Naive thymus-derived CD4-positive, alpha-beta T cell (primary cell): ENCODE results near the gene BRINP3. TPM values are rescaled to one million over a fixed set of nuclear protein-coding genes. Genes with fewer than 3 reads are reported as not detected.

ENCODE experiments used
- ATAC-seq: fragments of 150-1000 bp; cut with Tn5 transposase; 2 replicates; pipeline ENCODE4 v1.10.0; 2021; ENCODE audit warnings: mild to moderate bottlenecking, moderate library complexity
- CTCF ChIA-PET: fragments of 350-600 bp; sonication (Branson Sonifier 250); formaldehyde crosslinking; loops from one replicate; lab custom pipeline; 2021; ENCODE audit warnings: antibody characterized with exemption; lab: Charles Lee
- POLR2A ChIA-PET: fragments of 350-600 bp; sonication (Branson Sonifier 250); formaldehyde crosslinking; loops from one replicate; lab custom pipeline; 2021; ENCODE audit warnings: antibody characterized with exemption, inconsistent platforms; lab: Charles Lee
- DNase-seq, 9 donors: peaks; one replicate each; pipeline versions ENCODE4 v3.0.0 to v3.0.0-alpha.2; 2020 to 2022; ENCODE audit warnings: mixed read lengths in 1 of 9
- H3K27ac ChIP-seq: one replicate; pipeline ENCODE4 v1.7.0; 2013; ENCODE audit warnings: mild to moderate bottlenecking, low read depth, low read length, moderate library complexity
- H3K27me3 ChIP-seq, 2 donors: one replicate each; pipeline ENCODE4 v1.7.0; 2013; ENCODE audit warnings: low read length in 2 of 2, mild to moderate bottlenecking in 2 of 2, moderate library complexity in 2 of 2; ENCODE audit not compliant: control insufficient read depth in 2 of 2, insufficient read depth in 2 of 2
- H3K36me3 ChIP-seq, 3 experiments: 1 replicate in 2 of 3; 2 replicates in 1 of 3; pipeline ENCODE4 v1.7.0; 2013; ENCODE audit warnings: low read length in 3 of 3, mild to moderate bottlenecking in 3 of 3, moderate library complexity in 1 of 3; ENCODE audit not compliant: insufficient read depth in 3 of 3, control insufficient read depth in 2 of 3
- H3K4me1 ChIP-seq, 2 donors: one replicate each; pipeline ENCODE4 v1.7.0; 2013; ENCODE audit warnings: low read length in 2 of 2, mild to moderate bottlenecking in 2 of 2, moderate library complexity in 1 of 2; ENCODE audit not compliant: control insufficient read depth in 2 of 2, insufficient read depth in 2 of 2
- H3K4me3 ChIP-seq: 2 replicates; pipeline ENCODE4 v1.7.0; 2013; ENCODE audit warnings: mild to moderate bottlenecking, low read length
- H3K9me3 ChIP-seq, 3 experiments: 1 replicate in 2 of 3; 2 replicates in 1 of 3; pipeline ENCODE4 v1.7.0; 2013; ENCODE audit warnings: low read length in 3 of 3; ENCODE audit not compliant: control insufficient read depth in 2 of 3
- H3K27ac Mint-ChIP-seq, 9 donors: one replicate each; pipeline ENCODE4 v1.8.0; 2020 to 2022; ENCODE audit warnings: mixed read lengths in 9 of 9, mild to moderate bottlenecking in 8 of 9, moderate library complexity in 5 of 9, inconsistent platforms in 2 of 9
- H3K27me3 Mint-ChIP-seq, 5 donors: one replicate each; pipeline ENCODE4 v1.8.0; 2021 to 2022; ENCODE audit warnings: mixed read lengths in 5 of 5, mild to moderate bottlenecking in 1 of 5
- H3K36me3 Mint-ChIP-seq, 5 donors: one replicate each; pipeline ENCODE4 v1.8.0; 2020 to 2022; ENCODE audit warnings: mixed read lengths in 5 of 5, mild to moderate bottlenecking in 3 of 5, inconsistent platforms in 1 of 5
- H3K4me1 Mint-ChIP-seq, 7 donors: one replicate each; pipeline ENCODE4 v1.8.0; 2020 to 2022; ENCODE audit warnings: mixed read lengths in 7 of 7, mild to moderate bottlenecking in 3 of 7, inconsistent platforms in 1 of 7
- H3K4me3 Mint-ChIP-seq, 10 donors: one replicate each; pipeline ENCODE4 v1.8.0; 2020 to 2022; ENCODE audit warnings: mild to moderate bottlenecking in 10 of 10, mixed read lengths in 10 of 10, moderate library complexity in 6 of 10, inconsistent platforms in 2 of 10
- H3K9me3 Mint-ChIP-seq, 11 donors: one replicate each; pipeline ENCODE4 v1.8.0; 2020 to 2022; ENCODE audit warnings: mixed read lengths in 11 of 11, mild to moderate bottlenecking in 4 of 11, inconsistent platforms in 1 of 11, moderate library complexity in 1 of 11
- intact Hi-C, 2 donors: fragments of 100-400 bp; cut with micrococcal nuclease; formaldehyde crosslinking; loops; one replicate each; pipeline ENCODE4 v1.15.1; 2023
- polyA plus RNA-seq, 2 donors: library from polyadenylated mRNA; unstranded; fragments of 300-500 nt; fragmentation: Illumina TruSeq; gene quantifications; one replicate each; pipeline ENCODE4 v1.2.3, GENCODE V29; 2021
- total RNA-seq, 6 experiments: library from RNA in 5 of 6; stranded (reverse) in 5 of 6; gene quantifications; 1 replicate in 5 of 6; 2 replicates in 1 of 6; pipeline ENCODE4 v1.2.3 and lab custom pipeline; 2021 to 2026

Gene BRINP3
- total and polyA plus RNA-seq, 7 experiments from 2014 or later = not detected

DNA sequence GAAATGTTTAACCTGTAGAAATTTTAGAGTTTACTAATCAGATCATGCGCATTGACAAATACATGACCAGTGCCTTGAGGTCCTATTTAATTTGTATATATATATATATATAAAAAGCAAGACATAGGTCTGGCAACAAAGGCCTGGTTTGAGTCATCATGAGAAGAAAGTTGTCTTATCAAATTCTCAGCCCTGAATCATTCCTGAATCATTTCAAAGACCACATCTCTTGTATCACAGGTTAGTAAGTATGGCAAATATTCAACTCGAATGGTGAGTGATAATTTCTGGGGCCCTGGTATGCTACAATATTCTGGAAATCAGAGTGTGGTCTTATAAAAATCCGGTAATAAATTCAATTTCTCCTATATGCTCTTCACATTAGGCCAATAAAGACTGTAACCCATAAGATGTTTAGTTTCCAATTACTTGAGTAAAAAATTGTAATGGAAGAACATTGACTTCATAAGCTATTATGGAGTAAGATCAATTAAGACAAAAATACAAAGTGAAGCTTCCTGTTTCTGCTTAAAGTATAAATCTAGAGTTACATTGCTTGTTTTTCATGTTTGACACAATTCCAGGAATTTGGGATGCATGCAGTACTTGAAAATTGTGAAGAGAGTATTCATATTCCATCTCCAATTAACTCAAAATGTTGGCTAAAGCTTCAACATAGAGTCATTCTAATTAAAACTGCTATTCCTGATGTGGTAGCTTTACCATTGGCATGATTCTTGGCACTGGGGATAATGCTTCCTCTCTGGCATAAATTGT lies 309.4 kb downstream of the BRINP3 start:
- Mint-ChIP-seq H3K27me3 (no peaks in the 10 kb centered on the region), H3K4me3 (no peak overlapping the region), H3K27ac (no peak overlapping the region), H3K4me1 (no peaks in the 10 kb centered on the region), H3K9me3 (peaks cover 0 to 8% (median 1%) of the 10 kb centered on the region in 11 donors), H3K36me3 (no peaks in the 10 kb centered on the region)
- DNase-seq (no peak), ATAC-seq (no peak)
- Histone ChIP-seq H3K4me3 (no peak overlapping the region), H3K4me1 (no peaks in the 10 kb centered on the region), H3K27me3 (no peaks in the 10 kb centered on the region), H3K27ac (no peak overlapping the region), H3K36me3 (no peaks in the 10 kb centered on the region), H3K9me3 (no peaks in the 10 kb centered on the region)
- intact Hi-C loops = no loop called here
- ChIA-PET POLR2A (no interaction called here), CTCF (no interaction called here)

GRCh38 chr1:190159146-190159545 lies 318.5 kb downstream of the BRINP3 start:
- Histone ChIP-seq H3K4me3 (no peak overlapping the region), H3K9me3 (no peaks in the 10 kb centered on the region), H3K4me1 (no peaks in the 10 kb centered on the region), H3K36me3 (no peaks in the 10 kb centered on the region), H3K27ac (no peak overlapping the region), H3K27me3 (no peaks in the 10 kb centered on the region)
- Mint-ChIP-seq H3K9me3 (peaks cover 0 to 15% (median 4%) of the 10 kb centered on the region in 11 donors), H3K36me3 (no peaks in the 10 kb centered on the region), H3K27me3 (no peaks in the 10 kb centered on the region), H3K27ac (no peak overlapping the region), H3K4me3 (no peak overlapping the region), H3K4me1 (no peaks in the 10 kb centered on the region)
- no peak for ATAC-seq
- ChIA-PET CTCF (no interaction called here), POLR2A (no interaction called here)
- no peak for DNase-seq
- intact Hi-C loops = no loop called here

- Mint-ChIP-seq H3K36me3 (no peaks in the 10 kb centered on the region), H3K4me1 (no peaks in the 10 kb centered on the region), H3K4me3 (no peak overlapping the region), H3K27me3 (no peaks in the 10 kb centered on the region), H3K9me3 (peaks cover 1 to 15% (median 4%) of the 10 kb centered on the region in 11 donors), H3K27ac (no peak overlapping the region)
- ChIA-PET CTCF (no interaction called here), POLR2A (no interaction called here)
- H3K27me3 ChIP-seq = no peaks in the 10 kb centered on the region
- H3K36me3 ChIP-seq = no peaks in the 10 kb centered on the region
- DNase-seq (no peak), ATAC-seq (no peak)
- no peak overlapping the region for H3K27ac ChIP-seq
- H3K9me3 ChIP-seq = no peaks in the 10 kb centered on the region
- intact Hi-C loops = no loop called here
- H3K4me3 ChIP-seq = no peak overlapping the region
- H3K4me1 ChIP-seq = no peaks in the 10 kb centered on the region
Measured at GRCh38 chr1:190154744-190155143, 322.9 kb downstream of the BRINP3 start.

GRCh38 chr1:190147616-190148015 lies 330.0 kb downstream of the BRINP3 start:
- DNase-seq (no peak), ATAC-seq (no peak)
- H3K4me1 Mint-ChIP-seq = no peaks in the 10 kb centered on the region
- POLR2A ChIA-PET = no interaction called here
- no peaks in the 10 kb centered on the region for H3K36me3 Mint-ChIP-seq
- no peaks in the 10 kb centered on the region for H3K4me1 ChIP-seq
- no peak overlapping the region for H3K4me3 Mint-ChIP-seq
- H3K27me3 Mint-ChIP-seq = no peaks in the 10 kb centered on the region
- H3K36me3 ChIP-seq = no peaks in the 10 kb centered on the region
- CTCF ChIA-PET = no interaction called here
- H3K27me3 ChIP-seq = no peaks in the 10 kb centered on the region
- no peaks in the 10 kb centered on the region for H3K9me3 ChIP-seq
- intact Hi-C loops = no loop called here
- H3K27ac Mint-ChIP-seq = no peak overlapping the region
- no peak overlapping the region for H3K4me3 ChIP-seq
- H3K9me3 Mint-ChIP-seq = peaks cover 0 to 14% (median 3%) of the 10 kb centered on the region in 11 donors
- H3K27ac ChIP-seq = no peak overlapping the region

- no peak overlapping the region for H3K27ac Mint-ChIP-seq
- ChIA-PET POLR2A (no interaction called here), CTCF (no interaction called here)
- H3K9me3 ChIP-seq = no peaks in the 10 kb centered on the region
- no peaks in the 10 kb centered on the region for H3K27me3 ChIP-seq
- no peak for ATAC-seq
- H3K4me1 Mint-ChIP-seq = no peaks in the 10 kb centered on the region
- H3K9me3 Mint-ChIP-seq = peaks cover 0 to 16% (median 3%) of the 10 kb centered on the region in 11 donors
- H3K4me1 ChIP-seq = no peaks in the 10 kb centered on the region
- H3K4me3 ChIP-seq = no peak overlapping the region
- DNase-seq = no peak
- H3K27ac ChIP-seq = no peak overlapping the region
- intact Hi-C loops = no loop called here
- no peaks in the 10 kb centered on the region for H3K36me3 ChIP-seq
- H3K4me3 Mint-ChIP-seq = no peak overlapping the region
- H3K27me3 Mint-ChIP-seq = no peaks in the 10 kb centered on the region
- no peaks in the 10 kb centered on the region for H3K36me3 Mint-ChIP-seq
Measured at GRCh38 chr1:190144650-190145049, 333.0 kb downstream of the BRINP3 start.

GRCh38 chr1:190140644-190141043 lies 337.0 kb downstream of the BRINP3 start:
- intact Hi-C loops = no loop called here
- no peak overlapping the region for H3K27ac Mint-ChIP-seq
- no peak overlapping the region for H3K4me3 ChIP-seq
- no peaks in the 10 kb centered on the region for H3K27me3 ChIP-seq
- no peaks in the 10 kb centered on the region for H3K27me3 Mint-ChIP-seq
- CTCF ChIA-PET = no interaction called here
- DNase-seq (no peak), ATAC-seq (no peak)
- no peaks in the 10 kb centered on the region for H3K4me1 Mint-ChIP-seq
- no peaks in the 10 kb centered on the region for H3K9me3 ChIP-seq
- H3K4me3 Mint-ChIP-seq = no peak overlapping the region
- no peaks in the 10 kb centered on the region for H3K4me1 ChIP-seq
- H3K27ac ChIP-seq = no peak overlapping the region
- POLR2A ChIA-PET = no interaction called here
- peaks cover 0 to 30% (median 7%) of the 10 kb centered on the region in 11 donors for H3K9me3 Mint-ChIP-seq
- no peaks in the 10 kb centered on the region for H3K36me3 ChIP-seq
- no peaks in the 10 kb centered on the region for H3K36me3 Mint-ChIP-seq

DNA sequence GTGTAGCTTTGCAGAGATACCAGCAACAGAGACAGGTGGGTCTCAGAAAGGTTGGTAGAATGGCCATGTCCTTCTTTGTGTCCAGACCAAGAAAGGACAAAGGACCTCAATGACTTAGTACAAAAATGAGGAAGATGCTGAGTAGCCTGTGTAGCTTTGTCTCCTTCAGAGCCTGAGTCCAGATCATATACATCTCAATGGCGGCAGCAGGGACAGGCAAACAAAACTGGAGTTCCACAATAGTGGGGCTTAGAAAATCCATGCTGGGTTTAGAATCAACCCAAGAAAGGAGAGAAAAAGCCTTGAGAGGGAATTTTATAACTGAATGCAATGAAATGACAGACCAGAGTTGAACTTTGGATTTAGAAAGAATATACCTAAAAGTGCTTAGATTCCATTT lies 339.0 kb downstream of the BRINP3 start:
- H3K36me3 ChIP-seq = no peaks in the 10 kb centered on the region
- ChIA-PET CTCF (no interaction called here), POLR2A (no interaction called here)
- DNase-seq = no peak
- intact Hi-C loops = no loop called here
- ATAC-seq = no peak
- Mint-ChIP-seq H3K27me3 (no peaks in the 10 kb centered on the region), H3K27ac (no peak overlapping the region), H3K36me3 (no peaks in the 10 kb centered on the region), H3K4me1 (no peaks in the 10 kb centered on the region), H3K4me3 (no peak overlapping the region), H3K9me3 (peaks cover 0 to 25% (median 7%) of the 10 kb centered on the region in 11 donors)
- no peaks in the 10 kb centered on the region for H3K9me3 ChIP-seq
- no peak overlapping the region for H3K27ac ChIP-seq
- H3K4me3 ChIP-seq = no peak overlapping the region
- no peaks in the 10 kb centered on the region for H3K27me3 ChIP-seq
- H3K4me1 ChIP-seq = no peaks in the 10 kb centered on the region
